ENCODE data around the gene LINGO3.
"Not testable (repeated sequence)": the region's sequence is repeated elsewhere in the genome, so short reads cannot be mapped to it uniquely, and the experiment has no call there.

Gene LINGO3

GRCh38 chr19:2308114-2308556 lies at the start of gene LINGO3:
TSS of gene LINGO3 (minus strand) at chr19:2308154. CDS start at chr19:2291776, 16,378 bp downstream.
- peak; percentile 16 for DNase-seq

GRCh38 chr19:2356036-2356646 lies 48.2 kb upstream of the LINGO3 start:
- DNase-seq = no peak

- DNase-seq = no peak
Observed at GRCh38 chr19:2355168-2356035, 47.4 kb upstream of the LINGO3 start.

- DNase-seq = no peak
Observed at GRCh38 chr19:2354670-2355069, 46.7 kb upstream of the LINGO3 start.

- no peak for DNase-seq
Observed at GRCh38 chr19:2353887-2354592, 46.1 kb upstream of the LINGO3 start.

- DNase-seq = no peak
Observed at GRCh38 chr19:2353159-2353886, 45.4 kb upstream of the LINGO3 start.

- no peak for DNase-seq
Observed at GRCh38 chr19:2352121-2352520, 44.2 kb upstream of the LINGO3 start.

GRCh38 chr19:2351591-2351990 lies 43.6 kb upstream of the LINGO3 start:
- no peak for DNase-seq

- DNase-seq = no peak
Observed at GRCh38 chr19:2350656-2351055, 42.7 kb upstream of the LINGO3 start.

GRCh38 chr19:2349818-2350217 lies 41.9 kb upstream of the LINGO3 start:
- not testable (repeated sequence) for DNase-seq

- DNase-seq = peak; percentile 34
Observed at GRCh38 chr19:2345794-2346663, 38.1 kb upstream of the LINGO3 start.

GRCh38 chr19:2345076-2345475 lies 37.1 kb upstream of the LINGO3 start:
- DNase-seq = no peak

- DNase-seq = no peak
Observed at GRCh38 chr19:2344381-2344870, 36.5 kb upstream of the LINGO3 start.

GRCh38 chr19:2343289-2343982 lies 35.5 kb upstream of the LINGO3 start:
- DNase-seq = no peak

- DNase-seq = no peak
Observed at GRCh38 chr19:2342656-2343288, 34.8 kb upstream of the LINGO3 start.

- DNase-seq = no peak
Observed at GRCh38 chr19:2341982-2342381, 34.0 kb upstream of the LINGO3 start.

- DNase-seq = no peak
Observed at GRCh38 chr19:2341244-2341751, 33.3 kb upstream of the LINGO3 start.

GRCh38 chr19:2340496-2341243 lies 32.7 kb upstream of the LINGO3 start:
- no peak for DNase-seq

- DNase-seq = no peak
Observed at GRCh38 chr19:2339644-2340310, 31.8 kb upstream of the LINGO3 start.
